Measurements from ENCODE around the gene CCNL2. TPM values are rescaled to one million over a fixed set of nuclear protein-coding genes. Genes with fewer than 3 reads are reported as not detected.
"Not testable (repeated sequence)": the region's sequence is repeated elsewhere in the genome, so short reads cannot be mapped to it uniquely, and the experiment has no call there.

The CCNL2 gene
- total and polyA plus RNA-seq, 2 experiments from 2014 or later: 115 to 146 TPM

GRCh38 chr1:1370771-1371300 is 28.3 kb downstream of the CCNL2 start (continued):
- TF ChIP-seq CTCF (conservative IDR thresholded peaks at IDR 0.05; ENCODE audit: low read depth in 2 of 2): no peak
- TF ChIP-seq POLR2AphosphoS5 (IDR thresholded peaks at IDR 0.05; ENCODE audit: low read depth): no peak
- no peak for TF ChIP-seq EZH2 (IDR thresholded peaks at IDR 0.05; ENCODE audit: low read depth, unreplicated experiment)
- no peak for TF ChIP-seq ZNF331 (CRISPR knock-in tag; IDR thresholded peaks at IDR 0.05; ENCODE audit: low read depth)
- TF ChIP-seq NANOG (IDR thresholded peaks at IDR 0.05; ENCODE audit: borderline replicate concordance): no peak

DNA sequence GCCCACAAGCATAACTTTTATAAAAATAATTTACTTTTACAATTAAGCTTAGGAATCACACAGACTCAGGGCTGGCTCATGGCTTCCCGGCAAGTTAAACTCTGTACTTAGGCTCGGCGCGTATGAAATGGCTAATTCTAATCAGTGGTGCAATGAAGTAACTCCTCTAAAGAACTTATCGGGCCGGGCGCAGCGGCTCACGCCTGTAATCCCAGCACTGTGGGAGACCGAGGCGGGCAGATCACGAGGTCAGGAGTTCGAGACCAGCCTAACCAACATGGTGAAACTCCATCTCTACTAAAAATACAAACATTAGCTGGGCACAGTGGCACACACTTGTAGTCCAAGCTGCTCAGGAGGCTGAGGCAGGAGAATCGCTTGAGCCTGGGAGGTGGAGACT is 29.0 kb downstream of the CCNL2 start:
- not testable (repeated sequence) for H3K4me1 Mint-ChIP-seq, H3K27ac Mint-ChIP-seq

DNA sequence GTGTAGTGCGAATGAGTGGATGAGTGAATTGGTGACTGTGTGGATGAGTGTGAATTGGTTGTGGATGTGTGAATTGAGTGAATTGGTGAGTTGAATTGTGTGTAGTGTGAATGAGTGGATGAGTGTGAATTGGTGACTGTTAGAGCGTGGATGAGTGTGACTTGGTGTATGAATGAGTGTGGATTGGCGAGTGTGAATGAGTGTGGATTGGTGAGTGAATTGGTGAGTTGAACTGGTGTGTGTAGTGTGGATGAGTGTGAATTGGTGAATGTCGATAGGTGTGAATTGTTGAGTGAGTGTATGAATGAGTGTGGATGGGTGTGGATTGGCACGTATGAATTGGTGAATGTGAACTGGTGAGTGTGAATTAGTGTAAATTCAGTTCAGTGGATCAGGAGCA is 31.8 kb downstream of the CCNL2 start:
- H3K4me3 Mint-ChIP-seq: no peak overlapping the region
- Histone ChIP-seq H3K9me2 (ENCODE audit: insufficient read depth) (no peaks in the 10 kb centered on the region), H3K27ac (ENCODE audit: low read depth) (no peak overlapping the region), H2AFZ (no peak overlapping the region), H3K79me2 (replicated peaks; ENCODE audit: insufficient read depth) (no peaks in the 10 kb centered on the region), H3K4me3 (no peak overlapping the region), H3K27me3 (ENCODE audit: insufficient read depth) (no peaks in the 10 kb centered on the region), H3K36me3 (ENCODE audit: insufficient read depth) (no peaks in the 10 kb centered on the region), H4K20me1 (replicated peaks; ENCODE audit: insufficient read depth) (0 out of 2 replicates have a peak, but pooled peaks cover 2% of the 10 kb centered on the region), H3K4me1 (ENCODE audit: insufficient read depth) (peaks cover under 1% of the 10 kb centered on the region; the same call in 1 of the 2 replicates), H3F3A (replicated peaks; ENCODE audit: low read depth) (peaks cover 15% of the 10 kb centered on the region; the same call in 1 of the 2 replicates), H3K4me2 (no peak overlapping the region)
- ATAC-seq: no peak
- H3K27ac Mint-ChIP-seq: no peak overlapping the region
- peaks cover under 1% of the 10 kb centered on the region; the same call in 2 of the 3 replicates for H3K4me1 Mint-ChIP-seq
- H3K9me3 Mint-ChIP-seq: no peaks in the 10 kb centered on the region; the same call in 2 of the 3 replicates
- no peaks in the 10 kb centered on the region for H3K36me3 Mint-ChIP-seq (ENCODE audit: low read depth)
- H3K27me3 Mint-ChIP-seq (ENCODE audit: insufficient read depth, low read depth, poor library complexity): peaks cover 8% of the 10 kb centered on the region
- no peak for DNase-seq (ENCODE audit: low spot score)
- TF ChIP-seq STAT1 (IDR thresholded peaks at IDR 0.05; ENCODE audit: unreplicated experiment) (no peak), NANOG (IDR thresholded peaks at IDR 0.05; ENCODE audit: borderline replicate concordance) (no peak)
- TF ChIP-seq, protein P1, sequence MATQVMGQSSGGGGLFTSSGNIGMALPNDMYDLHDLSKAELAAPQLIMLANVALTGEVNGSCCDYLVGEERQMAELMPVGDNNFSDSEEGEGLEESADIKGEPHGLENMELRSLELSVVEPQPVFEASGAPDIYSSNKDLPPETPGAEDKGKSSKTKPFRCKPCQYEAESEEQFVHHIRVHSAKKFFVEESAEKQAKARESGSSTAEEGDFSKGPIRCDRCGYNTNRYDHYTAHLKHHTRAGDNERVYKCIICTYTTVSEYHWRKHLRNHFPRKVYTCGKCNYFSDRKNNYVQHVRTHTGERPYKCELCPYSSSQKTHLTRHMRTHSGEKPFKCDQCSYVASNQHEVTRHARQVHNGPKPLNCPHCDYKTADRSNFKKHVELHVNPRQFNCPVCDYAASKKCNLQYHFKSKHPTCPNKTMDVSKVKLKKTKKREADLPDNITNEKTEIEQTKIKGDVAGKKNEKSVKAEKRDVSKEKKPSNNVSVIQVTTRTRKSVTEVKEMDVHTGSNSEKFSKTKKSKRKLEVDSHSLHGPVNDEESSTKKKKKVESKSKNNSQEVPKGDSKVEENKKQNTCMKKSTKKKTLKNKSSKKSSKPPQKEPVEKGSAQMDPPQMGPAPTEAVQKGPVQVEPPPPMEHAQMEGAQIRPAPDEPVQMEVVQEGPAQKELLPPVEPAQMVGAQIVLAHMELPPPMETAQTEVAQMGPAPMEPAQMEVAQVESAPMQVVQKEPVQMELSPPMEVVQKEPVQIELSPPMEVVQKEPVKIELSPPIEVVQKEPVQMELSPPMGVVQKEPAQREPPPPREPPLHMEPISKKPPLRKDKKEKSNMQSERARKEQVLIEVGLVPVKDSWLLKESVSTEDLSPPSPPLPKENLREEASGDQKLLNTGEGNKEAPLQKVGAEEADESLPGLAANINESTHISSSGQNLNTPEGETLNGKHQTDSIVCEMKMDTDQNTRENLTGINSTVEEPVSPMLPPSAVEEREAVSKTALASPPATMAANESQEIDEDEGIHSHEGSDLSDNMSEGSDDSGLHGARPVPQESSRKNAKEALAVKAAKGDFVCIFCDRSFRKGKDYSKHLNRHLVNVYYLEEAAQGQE (IDR thresholded peaks at IDR 0.05; ENCODE audit: unreplicated experiment): no peak

More for the DNA sequence above, 29.0 kb downstream of the CCNL2 start:
- H3K36me3 Mint-ChIP-seq (ENCODE audit: low read depth); H3K4me3 Mint-ChIP-seq; H3K9me3 Mint-ChIP-seq; H2AFZ ChIP-seq; DNase-seq (ENCODE audit: low spot score); H3K4me1 ChIP-seq (ENCODE audit: insufficient read depth); H3K9me2 ChIP-seq (ENCODE audit: insufficient read depth); ATAC-seq; H3K36me3 ChIP-seq (ENCODE audit: insufficient read depth); H3K4me2 ChIP-seq; H3K27me3 ChIP-seq (ENCODE audit: insufficient read depth); H3K4me3 ChIP-seq; H3K27ac ChIP-seq (ENCODE audit: low read depth); H3K27me3 Mint-ChIP-seq (ENCODE audit: insufficient read depth, low read depth, poor library complexity): not testable (repeated sequence)
- Histone ChIP-seq H3F3A (replicated peaks; ENCODE audit: low read depth) (peaks cover 24% of the 10 kb centered on the region), H4K20me1 (replicated peaks; ENCODE audit: insufficient read depth) (peaks cover 12% of the 10 kb centered on the region), H3K79me2 (replicated peaks; ENCODE audit: insufficient read depth) (peaks cover 21% of the 10 kb centered on the region)
